ENCODE measurements around the gene RAB35. TPM values are rescaled to one million over a fixed set of nuclear protein-coding genes. Genes with fewer than 3 reads are reported as not detected.

RAB35 gene
- total and polyA plus RNA-seq, 9 of the 15 experiments (the other 6 are each of a cell fraction or from before 2014, with no cell fraction given) = 0.65 to 76.3 (median 38.9) TPM

GRCh38 chr12:120092551-120093335, 23.8 kb downstream of the RAB35 start:
- no peak for DNase-seq (ENCODE audit: extremely low read depth in 1 of 4, low spot score in 3 of 4)
- Histone ChIP-seq H3K36me3 (ENCODE audit: control insufficient read depth, insufficient read depth, low read length) (peaks cover 38% of the 10 kb centered on the region; the same call in 1 of the 3 replicates), H3K4me2 (ENCODE audit: insufficient read depth, low read length) (no peak overlapping the region), H3K27me3 (ENCODE audit: control insufficient read depth in 2 of 2, insufficient read depth in 2 of 2, low read length in 2 of 2) (no peaks in the 10 kb centered on the region), H3K27ac (ENCODE audit: extremely low read depth, low read depth, low read length) (no peak overlapping the region), H3K9ac (ENCODE audit: insufficient read depth in 1 of 2, low read depth in 2 of 2, low read length in 2 of 2) (peak overlapping the region in 1 of 2 experiments; percentile 58; a peak in 1 of 4 replicates), H3K4me1 (replicated peaks in 1 of 2; ENCODE audit: control insufficient read depth in 2 of 2, insufficient read depth in 2 of 2, low read length in 2 of 2) (peaks cover under 1 to 45% of the 10 kb centered on the region in 2 experiments; a peak in 2 of 5 replicates), H3K9me3 (replicated peaks; ENCODE audit: control insufficient read depth, insufficient read depth, low read depth, low read length) (no peaks in the 10 kb centered on the region), H3K79me2 (ENCODE audit: control insufficient read depth, insufficient read depth, low read length) (no peaks in the 10 kb centered on the region), H4K20me1 (replicated peaks; ENCODE audit: control insufficient read depth, insufficient read depth, low read length) (no peaks in the 10 kb centered on the region; the same call in none of the 2 replicates), H2AFZ (ENCODE audit: low read depth, low read length) (no peak overlapping the region), H3K4me3 (no peak overlapping the region), H3K9me1 (ENCODE audit: control insufficient read depth, insufficient read depth, low read length) (no peaks in the 10 kb centered on the region)
- ChIA-PET POLR2A (interaction anchor here (1.1 to 1.8 kb wide), 2 partner anchors 12 to 15 kb away, joined by 3 to 7 read pairs; no protein-coding TSS in a partner anchor), CTCF (ENCODE audit: low intra/inter-chr PET ratio) (no interaction called here)
- no TSS peak for BruUV-seq (replicated peaks)
- intact Hi-C loops (cut with micrococcal nuclease) (no loop called here), in situ Hi-C loops (cut with MboI) (no loop called here)
- ATAC-seq = no peak
- WGBS (ENCODE audit: insufficient coverage, low coverage, missing lambda C conversion rate) = 83% methylated on average over 14 of the region's 23 CpGs
- FAIRE-seq = no peak
- no peak for TF ChIP-seq HNRNPH1 (optimal IDR thresholded peaks at IDR 0.05; ENCODE audit: low read depth, low read length)
- TF ChIP-seq RBM25 (IDR thresholded peaks at IDR 0.05; ENCODE audit: low read depth, low read length, severe bottlenecking) = no peak
- TF ChIP-seq RBBP5 (IDR thresholded peaks at IDR 0.05; ENCODE audit: borderline replicate concordance, insufficient read depth, low read length, poor library complexity, severe bottlenecking) = no peak
- no peak for TF ChIP-seq TRIM25 (IDR thresholded peaks at IDR 0.05; ENCODE audit: borderline replicate concordance)
- TF ChIP-seq, protein P1, sequence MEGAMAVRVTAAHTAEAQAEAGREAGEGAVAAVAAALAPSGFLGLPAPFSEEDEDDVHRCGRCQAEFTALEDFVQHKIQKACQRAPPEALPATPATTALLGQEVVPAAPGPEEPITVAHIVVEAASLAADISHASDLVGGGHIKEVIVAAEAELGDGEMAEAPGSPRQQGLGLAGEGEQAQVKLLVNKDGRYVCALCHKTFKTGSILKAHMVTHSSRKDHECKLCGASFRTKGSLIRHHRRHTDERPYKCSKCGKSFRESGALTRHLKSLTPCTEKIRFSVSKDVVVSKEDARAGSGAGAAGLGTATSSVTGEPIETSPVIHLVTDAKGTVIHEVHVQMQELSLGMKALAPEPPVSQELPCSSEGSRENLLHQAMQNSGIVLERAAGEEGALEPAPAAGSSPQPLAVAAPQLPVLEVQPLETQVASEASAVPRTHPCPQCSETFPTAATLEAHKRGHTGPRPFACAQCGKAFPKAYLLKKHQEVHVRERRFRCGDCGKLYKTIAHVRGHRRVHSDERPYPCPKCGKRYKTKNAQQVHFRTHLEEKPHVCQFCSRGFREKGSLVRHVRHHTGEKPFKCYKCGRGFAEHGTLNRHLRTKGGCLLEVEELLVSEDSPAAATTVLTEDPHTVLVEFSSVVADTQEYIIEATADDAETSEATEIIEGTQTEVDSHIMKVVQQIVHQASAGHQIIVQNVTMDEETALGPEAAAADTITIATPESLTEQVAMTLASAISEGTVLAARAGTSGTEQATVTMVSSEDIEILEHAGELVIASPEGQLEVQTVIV (CRISPR knock-in tag; IDR thresholded peaks at IDR 0.05; ENCODE audit: borderline replicate concordance) = no peak
- TF ChIP-seq ZZZ3 (IDR thresholded peaks at IDR 0.05) = no peak
- no peak for TF ChIP-seq ZFP30 (CRISPR knock-in tag; IDR thresholded peaks at IDR 0.05; ENCODE audit: borderline replicate concordance)
- no peak for TF ChIP-seq PRMT5 (CRISPR knock-in tag; IDR thresholded peaks at IDR 0.05)
- TF ChIP-seq DDX20 (tag; IDR thresholded peaks at IDR 0.05; ENCODE audit: low read depth) = no peak
- TF ChIP-seq TRIM28 (IDR thresholded peaks at IDR 0.05) = no peak
- no peak for TF ChIP-seq EP300 (IDR thresholded peaks at IDR 0.05; ENCODE audit: low read length)
- TF ChIP-seq BCOR (IDR thresholded peaks at IDR 0.05) = no peak
- TF ChIP-seq NR4A1 (CRISPR knock-in tag; IDR thresholded peaks at IDR 0.05) = no peak
- TF ChIP-seq NR4A1 (tag; IDR thresholded peaks at IDR 0.05) = no peak
- TF ChIP-seq POLR2AphosphoS2 (IDR thresholded peaks at IDR 0.05; ENCODE audit: low read length) = 0 out of 2 replicates have a peak, but pooled peaks have one; percentile 15
- TF ChIP-seq, protein P2, sequence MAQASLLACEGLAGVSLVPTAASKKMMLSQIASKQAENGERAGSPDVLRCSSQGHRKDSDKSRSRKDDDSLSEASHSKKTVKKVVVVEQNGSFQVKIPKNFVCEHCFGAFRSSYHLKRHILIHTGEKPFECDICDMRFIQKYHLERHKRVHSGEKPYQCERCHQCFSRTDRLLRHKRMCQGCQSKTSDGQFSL (CRISPR knock-in tag; IDR thresholded peaks at IDR 0.05) = no peak
- TF ChIP-seq, protein P2 (tag; IDR thresholded peaks at IDR 0.05) = no peak
